Endodermal cell (in vitro differentiated cells): Measurements from ENCODE around the gene TMEM87B. TPM values are rescaled to one million over a fixed set of nuclear protein-coding genes. Genes with fewer than 3 reads are reported as not detected.
A peak's percentile ranks its signal among the peaks of the same experiment; 100 is the strongest.

ENCODE experiments used
- DNase-seq: peaks from one replicate; pipeline ENCODE4 v3.0.0-alpha.2; 2017
- H3K27ac ChIP-seq: 2 replicates; pipeline ENCODE4 v1.5.1; 2013; ENCODE audit warnings: mild to moderate bottlenecking, low read depth, low read length, moderate library complexity
- H3K27me3 ChIP-seq: 2 replicates; pipeline ENCODE4 v1.6.1; 2013; ENCODE audit warnings: mild to moderate bottlenecking, low read length, moderate library complexity; ENCODE audit not compliant: insufficient read depth, control insufficient read depth, poor library complexity, severe bottlenecking
- H3K36me3 ChIP-seq: 2 replicates; pipeline ENCODE4 v1.7.0; 2013; ENCODE audit warnings: mild to moderate bottlenecking, low read length, moderate library complexity; ENCODE audit not compliant: control insufficient read depth, insufficient read depth
- H3K4me1 ChIP-seq: one replicate; pipeline ENCODE4 v1.7.0; 2013; ENCODE audit warnings: low read length; ENCODE audit not compliant: control insufficient read depth, insufficient read depth
- H3K4me3 ChIP-seq: 2 replicates; pipeline ENCODE4 v1.5.1; 2013; ENCODE audit warnings: mild to moderate bottlenecking, low read length, moderate library complexity
- H3K9ac ChIP-seq: 2 replicates; pipeline ENCODE4 v1.6.1; 2013; ENCODE audit warnings: mild to moderate bottlenecking, low read length, moderate library complexity; ENCODE audit not compliant: poor library complexity, severe bottlenecking; ENCODE audit errors: extremely low read depth
- H3K9me3 ChIP-seq: 2 replicates; pipeline ENCODE4 v1.6.1; 2013; ENCODE audit warnings: mild to moderate bottlenecking, low read length, moderate library complexity; ENCODE audit not compliant: control insufficient read depth
- H3K27ac Mint-ChIP-seq: 2 replicates; pipeline ENCODE4 v1.8.0; 2020; ENCODE audit warnings: mixed read lengths
- H3K27me3 Mint-ChIP-seq: 2 replicates; pipeline ENCODE4 v1.8.0; 2021; ENCODE audit warnings: mild to moderate bottlenecking, mixed read lengths; ENCODE audit not compliant: insufficient read depth
- H3K36me3 Mint-ChIP-seq: 2 replicates; pipeline ENCODE4 v1.8.0; 2020; ENCODE audit warnings: low read depth, mixed read lengths
- H3K4me1 Mint-ChIP-seq: 2 replicates; pipeline ENCODE4 v1.8.0; 2020; ENCODE audit warnings: mixed read lengths
- H3K4me3 Mint-ChIP-seq: 2 replicates; pipeline ENCODE4 v1.8.0; 2020; ENCODE audit warnings: mild to moderate bottlenecking, moderate library complexity, mixed read lengths
- H3K9me3 Mint-ChIP-seq: 2 replicates; pipeline ENCODE4 v1.8.0; 2020; ENCODE audit warnings: mild to moderate bottlenecking, mixed read lengths
- CTCF ChIP-seq: fragments of 200-600 bp; sonication (generic); conservative IDR thresholded peaks from 2 replicates; pipeline ENCODE4 v1.5.0; 2021; ENCODE audit warnings: antibody characterized with exemption, mild to moderate bottlenecking
- WGBS, 2 experiments: methylation state at CpG; one replicate each; pipeline versions ENCODE4 v1.1.5 to v1.1.7; 2013; ENCODE audit warnings: missing lambda C conversion rate in 2 of 2, mixed read lengths in 1 of 2; ENCODE audit not compliant: insufficient coverage in 1 of 2, insufficient read length in 1 of 2; 5-methylcytosine and 5-hydroxymethylcytosine counted together
- total RNA-seq, 2 donors: library from RNA; stranded (reverse); fragmentation: NEBNext Ultra II Directional in 1 of 2; extraction: Animal tissue kit (Norgen Biotek cat#: 25700) in 1 of 2; gene quantifications; 2 replicates in 1 of 2; 3 replicates in 1 of 2; pipeline ENCODE4 v1.2.1, GENCODE V29; 2021

Gene TMEM87B
- total RNA-seq, 2 donors from 2014 or later = 20.2 to 22.3 TPM

DNA sequence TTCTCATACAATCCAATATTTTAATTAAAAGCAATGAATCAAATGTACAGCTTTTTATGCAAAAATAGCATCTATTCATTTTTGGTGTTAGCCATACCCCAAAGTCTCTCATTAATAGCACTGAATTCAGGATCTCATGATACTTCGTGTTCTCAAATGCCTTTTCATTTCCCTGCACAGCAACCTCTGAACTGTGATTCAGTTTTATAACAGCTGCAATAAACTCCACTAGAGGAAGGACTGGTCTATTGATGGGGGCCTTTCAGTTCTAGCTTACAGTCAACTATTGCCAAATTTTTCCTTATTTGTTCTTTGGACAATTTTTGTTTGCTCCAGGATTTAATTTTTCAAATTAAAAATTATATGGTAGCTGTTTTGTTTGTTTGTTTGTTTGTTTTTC lies 4.8 kb upstream of the TMEM87B start:
- Histone ChIP-seq H3K4me1 (peaks cover 4% of the 10 kb centered on the region), H3K4me3 (no peak overlapping the region), H3K27ac (no peak overlapping the region), H3K36me3 (no peaks in the 10 kb centered on the region), H3K27me3 (no peaks in the 10 kb centered on the region), H3K9me3 (peaks cover 23% of the 10 kb centered on the region), H3K9ac (no peak overlapping the region)
- Mint-ChIP-seq H3K4me1 (peaks cover 27% of the 10 kb centered on the region), H3K9me3 (peaks cover 30% of the 10 kb centered on the region), H3K27ac (no peak overlapping the region), H3K36me3 (peaks cover 6% of the 10 kb centered on the region), H3K4me3 (no peak overlapping the region), H3K27me3 (no peaks in the 10 kb centered on the region)
- DNase-seq = no peak
- no peak for TF ChIP-seq CTCF
- 88 to 100% methylated on average over 1 of the region's 1 CpG for WGBS, 2 experiments

DNA sequence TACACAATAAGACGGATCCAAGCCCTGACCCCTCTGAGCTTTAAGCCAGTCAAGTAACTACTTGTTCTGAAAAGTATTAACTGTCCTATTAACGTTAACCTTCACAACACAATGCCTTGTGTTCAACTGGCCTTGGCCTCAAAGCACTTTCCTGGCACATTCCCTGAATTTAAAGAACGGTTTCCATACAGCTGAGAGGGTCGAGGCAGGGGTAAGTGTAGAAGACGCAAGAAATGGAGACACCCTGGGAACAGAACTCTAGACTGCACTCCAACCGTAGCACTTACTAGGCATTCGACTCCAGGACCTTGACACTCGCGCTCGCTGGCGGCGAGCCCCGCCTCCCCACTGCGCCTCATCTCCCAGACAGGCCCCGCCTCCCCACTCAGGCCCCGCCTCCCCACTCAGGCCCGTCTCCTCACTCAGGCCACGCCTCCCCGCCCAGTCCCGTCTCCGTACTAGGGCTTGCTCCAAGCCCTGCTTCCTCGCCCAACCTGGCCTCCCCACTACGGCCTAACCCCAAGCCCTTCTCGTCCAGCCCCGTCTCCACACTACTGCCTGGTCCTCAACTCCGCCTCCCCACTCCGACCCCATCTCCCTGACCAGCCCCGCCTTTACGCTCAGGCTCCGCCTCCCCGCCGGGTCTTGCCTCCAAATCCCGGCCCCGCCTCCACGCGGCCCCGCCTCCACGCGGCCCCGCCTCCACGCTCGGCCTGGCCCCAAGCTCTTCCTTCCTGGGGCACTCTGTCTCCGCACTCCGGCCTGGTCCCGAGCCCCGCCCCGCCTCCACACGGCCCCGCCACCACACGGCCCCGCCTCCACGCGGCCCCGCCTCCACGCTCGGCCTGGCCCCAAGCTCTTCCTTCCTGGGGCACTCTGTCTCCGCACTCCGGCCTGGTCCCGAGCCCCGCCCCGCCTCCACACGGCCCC lies 887 bp upstream of the TMEM87B start:
- peak; percentile 99 for DNase-seq
- no peaks in the 10 kb centered on the region for H3K36me3 ChIP-seq
- Mint-ChIP-seq H3K27me3 (no peaks in the 10 kb centered on the region), H3K4me3 (peak overlapping the region; percentile 83), H3K27ac (peak overlapping the region; percentile 93), H3K4me1 (peaks cover 15% of the 10 kb centered on the region), H3K9me3 (peaks cover 15% of the 10 kb centered on the region), H3K36me3 (peaks cover 11% of the 10 kb centered on the region)
- H3K4me1 ChIP-seq = peaks cover 4% of the 10 kb centered on the region
- H3K4me3 ChIP-seq = peak overlapping the region; percentile 79
- H3K27me3 ChIP-seq = no peaks in the 10 kb centered on the region
- WGBS, 2 experiments = 0 to 2% methylated on average over 8 to 50 of the region's 62 CpGs
- peak overlapping the region; percentile 4 for H3K9ac ChIP-seq
- peak overlapping the region; percentile 51 for H3K27ac ChIP-seq
- TF ChIP-seq CTCF = no peak
- peaks cover 14% of the 10 kb centered on the region for H3K9me3 ChIP-seq

DNA sequence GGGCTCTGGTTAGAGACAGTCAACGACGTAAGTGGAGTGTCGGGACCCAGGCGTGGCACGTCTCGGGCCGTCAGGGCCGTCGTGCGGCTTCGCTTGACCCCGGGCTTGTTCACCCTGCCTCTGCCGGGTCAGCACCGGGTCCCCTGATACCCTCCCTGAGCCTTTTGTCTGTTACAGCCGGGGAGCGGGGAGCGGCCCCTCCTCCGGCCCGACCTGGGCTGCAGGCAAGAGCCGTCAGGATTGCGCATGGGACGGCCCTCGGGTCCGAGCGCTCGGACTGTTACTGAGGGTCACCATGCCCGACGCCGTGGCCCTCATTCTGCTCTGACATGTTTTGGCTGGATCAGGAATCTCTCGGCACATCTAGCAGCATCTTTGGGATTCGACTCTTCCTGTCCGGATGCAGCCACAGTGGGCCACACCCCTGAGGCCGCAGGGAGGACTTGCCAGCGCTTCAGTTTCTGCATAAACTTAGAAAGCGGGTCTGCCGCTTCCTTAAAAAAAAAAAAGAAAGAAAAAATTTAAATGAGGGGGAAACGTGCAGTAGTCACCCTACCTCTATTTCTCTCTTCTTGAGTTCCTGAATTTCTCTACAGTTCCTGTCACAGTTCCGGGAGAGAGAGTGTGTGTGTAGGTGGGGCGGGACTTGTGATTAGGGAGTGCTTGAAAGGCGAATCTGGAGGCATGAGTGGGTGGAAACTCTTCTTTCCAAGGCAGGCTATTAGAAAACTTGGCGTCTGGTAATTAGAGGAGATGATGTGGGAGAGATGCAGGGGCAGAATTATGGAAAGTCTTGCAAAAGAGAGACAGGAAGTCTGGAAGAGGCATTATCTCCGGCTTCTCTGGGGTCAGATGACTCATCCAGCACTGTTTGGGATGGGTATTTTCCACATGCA lies 909 bp downstream of the TMEM87B start:
- H3K9ac ChIP-seq = peak overlapping the region; percentile 60
- H3K27ac ChIP-seq = peak overlapping the region; percentile 83
- Mint-ChIP-seq H3K4me1 (peaks cover 20% of the 10 kb centered on the region), H3K36me3 (peaks cover 13% of the 10 kb centered on the region), H3K9me3 (no peaks in the 10 kb centered on the region), H3K27me3 (no peaks in the 10 kb centered on the region), H3K27ac (peak overlapping the region; percentile 81), H3K4me3 (peak overlapping the region; percentile 83)
- H3K27me3 ChIP-seq = no peaks in the 10 kb centered on the region
- WGBS, 2 experiments = 2 to 5% methylated on average over 23 to 42 of the region's 42 CpGs
- peaks cover 4% of the 10 kb centered on the region for H3K4me1 ChIP-seq
- TF ChIP-seq CTCF = no peak
- peak; percentile 75 for DNase-seq
- no peaks in the 10 kb centered on the region for H3K9me3 ChIP-seq
- H3K4me3 ChIP-seq = peak overlapping the region; percentile 88
- peaks cover 8% of the 10 kb centered on the region for H3K36me3 ChIP-seq
